Mucosa of rectum (tissue), 2 donors: ENCODE data around the gene GIMD1.

Source experiments
- H3K27ac ChIP-seq, 2 donors: one replicate each; pipeline ENCODE4 v1.7.0; 2013; ENCODE audit warnings: inconsistent platforms in 2 of 2, low read depth in 2 of 2, low read length in 2 of 2
- H3K27me3 ChIP-seq, 2 donors: one replicate each; pipeline ENCODE4 v1.7.0; 2013; ENCODE audit warnings: low read length in 2 of 2; ENCODE audit not compliant: control insufficient read depth in 2 of 2, insufficient read depth in 2 of 2
- H3K36me3 ChIP-seq, 2 donors: one replicate each; pipeline ENCODE4 v1.7.0; 2013; ENCODE audit warnings: low read length in 2 of 2; ENCODE audit not compliant: control insufficient read depth in 2 of 2, insufficient read depth in 2 of 2
- H3K4me1 ChIP-seq, 2 donors: one replicate each; pipeline ENCODE4 v1.7.0; 2013; ENCODE audit warnings: low read length in 2 of 2, mild to moderate bottlenecking in 1 of 2; ENCODE audit not compliant: control insufficient read depth in 2 of 2, insufficient read depth in 2 of 2
- H3K4me3 ChIP-seq, 2 donors: one replicate each; pipeline ENCODE4 v1.7.0; 2013; ENCODE audit warnings: low read length in 2 of 2
- H3K9ac ChIP-seq, 2 donors: one replicate each; pipeline ENCODE4 v1.7.0; 2013; ENCODE audit warnings: low read length in 2 of 2, low read depth in 1 of 2, mild to moderate bottlenecking in 1 of 2
- H3K9me3 ChIP-seq, 2 donors: one replicate each; pipeline ENCODE4 v1.7.0; 2013; ENCODE audit warnings: low read length in 2 of 2; ENCODE audit not compliant: control insufficient read depth in 2 of 2
- donor health status: healthy.
- donor health status: Normal muscosa, but diverticular disease.

Gene GIMD1

DNA sequence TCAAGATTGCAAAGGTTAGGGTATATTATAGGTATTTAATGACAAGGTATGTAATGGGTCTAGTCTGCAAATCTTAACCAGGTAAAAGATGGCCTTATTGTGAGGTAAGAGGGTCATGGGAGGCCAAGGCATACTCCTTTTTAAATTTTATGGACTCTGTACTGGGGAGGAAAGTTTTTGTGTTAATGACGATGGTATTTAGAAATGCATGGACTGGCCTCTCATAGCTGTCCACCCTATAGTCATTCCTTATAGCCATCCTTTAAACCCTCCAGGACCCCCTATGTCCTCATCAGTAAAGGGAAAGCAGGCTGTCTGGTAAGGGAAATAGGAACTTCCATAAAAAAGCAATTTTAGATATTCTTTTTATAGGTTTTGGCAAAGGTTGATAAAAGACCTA is 50.8 kb downstream of the GIMD1 start:
- Histone ChIP-seq H3K9me3 (no peaks in the 10 kb centered on the region), H3K9ac (no peak overlapping the region), H3K27me3 (no peaks in the 10 kb centered on the region), H3K4me3 (no peak overlapping the region), H3K36me3 (no peaks in the 10 kb centered on the region), H3K27ac (no peak overlapping the region), H3K4me1 (peaks cover 9 to 10% of the 10 kb centered on the region in 2 donors)

- Histone ChIP-seq H3K4me1 (peaks cover 9 to 10% of the 10 kb centered on the region in 2 donors), H3K9me3 (no peaks in the 10 kb centered on the region), H3K27ac (peak overlapping the region; percentile 93), H3K9ac (peak overlapping the region; percentile 90 to 93), H3K4me3 (peak overlapping the region; percentile 78 to 85), H3K27me3 (no peaks in the 10 kb centered on the region), H3K36me3 (no peaks in the 10 kb centered on the region)
These were observed 51.7 kb downstream of the GIMD1 start for GRCh38 chr4:106316773-106317409.

DNA sequence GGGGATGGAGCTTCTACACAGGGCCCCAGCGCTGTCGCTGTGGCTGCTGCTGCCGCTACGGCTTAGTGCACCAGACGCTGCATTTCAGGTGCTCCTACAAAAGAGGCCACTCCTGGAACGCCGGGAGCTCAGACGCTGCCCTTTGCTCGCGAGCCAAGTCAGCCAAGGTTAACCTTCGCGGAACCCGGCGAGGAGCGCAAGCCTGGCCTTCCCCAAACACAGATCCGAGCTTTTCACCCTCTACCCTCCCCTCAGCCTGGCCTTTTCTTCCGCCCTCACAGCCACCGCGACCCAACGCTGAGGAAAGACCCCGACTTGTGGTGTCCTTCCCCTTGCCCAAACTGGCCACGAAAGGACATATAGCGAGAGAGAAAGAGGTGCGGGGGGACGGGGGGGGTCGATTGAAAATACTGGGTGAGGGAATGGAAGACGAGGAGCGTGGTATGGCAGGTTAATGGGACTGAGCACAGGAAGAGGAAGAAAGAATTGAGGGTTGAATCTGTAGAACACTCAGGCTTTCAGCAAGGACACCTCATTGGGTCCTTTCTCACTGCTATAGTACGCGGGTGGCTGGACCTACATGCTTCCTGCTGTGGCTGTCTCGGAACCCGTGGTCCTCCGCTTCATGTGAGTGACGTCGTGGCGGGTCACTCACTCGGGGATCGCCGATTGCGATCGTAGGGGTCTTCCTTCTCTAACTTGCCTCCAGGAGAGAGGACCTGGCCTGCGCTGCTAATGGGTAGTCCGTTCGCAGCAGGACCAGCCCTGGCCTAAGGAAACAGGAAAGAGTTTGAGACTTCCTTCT is 52.4 kb downstream of the GIMD1 start, which contains the start of the genes AIMP1 and TBCK:
Gene AIMP1, plus strand, starts transcription at position 583 of the 805 bp plus-strand sequence. CDS start 8,460 bp downstream, outside the sequence.
Gene TBCK, minus strand, starts transcription at position 242 of the 805 bp plus-strand sequence. CDS start 7,249 bp downstream, outside the sequence.
- peaks cover 9 to 10% of the 10 kb centered on the region in 2 donors for H3K4me1 ChIP-seq
- no peaks in the 10 kb centered on the region for H3K27me3 ChIP-seq
- peak within 1 kb of the TSS; percentile 93 for H3K27ac ChIP-seq
- peak within 1 kb of the TSS; percentile 90 to 93 for H3K9ac ChIP-seq
- no peaks in the 10 kb centered on the region for H3K9me3 ChIP-seq
- H3K36me3 ChIP-seq: no peaks in the 10 kb centered on the region
- peak within 1 kb of the TSS; percentile 78 to 85 for H3K4me3 ChIP-seq

- Histone ChIP-seq H3K9me3 (no peaks in the 10 kb centered on the region), H3K4me1 (peaks cover 9 to 10% of the 10 kb centered on the region in 2 donors)
These were observed 53.1 kb downstream of the GIMD1 start for GRCh38 chr4:106315476-106315967.

GRCh38 chr4:106314960-106315359 is 53.6 kb downstream of the GIMD1 start:
- no peaks in the 10 kb centered on the region for H3K9me3 ChIP-seq
- H3K4me1 ChIP-seq: peaks cover 9 to 10% of the 10 kb centered on the region in 2 donors
- no peak overlapping the region for H3K27ac ChIP-seq
- H3K36me3 ChIP-seq: no peaks in the 10 kb centered on the region
- H3K27me3 ChIP-seq: no peaks in the 10 kb centered on the region
- H3K4me3 ChIP-seq: peak overlapping the region; percentile 78 to 85
- peak overlapping the region; percentile 90 to 93 for H3K9ac ChIP-seq

More at GRCh38 chr4:106315476-106315967, 53.1 kb downstream of the GIMD1 start:
- no peaks in the 10 kb centered on the region for H3K27me3 ChIP-seq
- H3K9ac ChIP-seq: peak overlapping the region; percentile 90 to 93
- H3K36me3 ChIP-seq: no peaks in the 10 kb centered on the region
- H3K4me3 ChIP-seq: peak overlapping the region; percentile 78 to 85
- H3K27ac ChIP-seq: peak overlapping the region; percentile 93

DNA sequence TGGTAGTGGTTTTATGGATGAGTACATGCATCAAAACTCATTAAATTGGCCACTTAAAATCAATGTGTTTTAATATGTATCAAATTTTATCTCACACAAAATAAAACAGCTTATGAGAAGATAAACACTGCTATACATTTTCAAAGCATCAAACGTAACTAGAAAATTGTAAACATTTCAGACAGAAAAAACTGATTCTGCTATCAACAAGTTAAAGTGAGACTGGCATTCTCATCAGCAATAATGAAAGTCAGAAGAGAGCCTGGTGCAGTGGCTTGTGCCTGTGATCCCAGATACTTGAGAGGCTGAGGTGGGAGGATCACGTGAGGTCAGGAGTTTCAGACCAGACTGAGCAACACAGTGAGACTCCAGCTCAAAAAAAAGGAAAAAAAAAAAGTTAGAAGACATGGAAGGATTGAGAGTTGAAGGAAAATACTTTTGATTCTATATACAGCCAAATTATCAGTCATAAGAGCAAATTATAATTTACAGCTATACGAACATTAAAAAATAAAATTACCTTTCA is 55.5 kb downstream of the GIMD1 start:
- peaks cover 0 to 5% of the 10 kb centered on the region in 2 donors for H3K36me3 ChIP-seq
- peaks cover 9 to 10% of the 10 kb centered on the region in 2 donors for H3K4me1 ChIP-seq
- H3K27ac ChIP-seq: no peak overlapping the region

GRCh38 chr4:106312377-106312776 is 56.2 kb downstream of the GIMD1 start:
- Histone ChIP-seq H3K36me3 (peaks cover 0 to 5% of the 10 kb centered on the region in 2 donors), H3K9me3 (no peaks in the 10 kb centered on the region), H3K27me3 (no peaks in the 10 kb centered on the region), H3K4me1 (peaks cover 4 to 8% of the 10 kb centered on the region in 2 donors), H3K9ac (no peak overlapping the region), H3K4me3 (no peak overlapping the region), H3K27ac (no peak overlapping the region)

More for the DNA sequence above, 55.5 kb downstream of the GIMD1 start:
- H3K27me3 ChIP-seq: no peaks in the 10 kb centered on the region
- no peaks in the 10 kb centered on the region for H3K9me3 ChIP-seq
- no peak overlapping the region for H3K9ac ChIP-seq
- no peak overlapping the region for H3K4me3 ChIP-seq
